ENCODE data around the gene SKAP2.
"Not testable (repeated sequence)": the region's sequence is repeated elsewhere in the genome, so short reads cannot be mapped to it uniquely, and the experiment has no call there.

DNA sequence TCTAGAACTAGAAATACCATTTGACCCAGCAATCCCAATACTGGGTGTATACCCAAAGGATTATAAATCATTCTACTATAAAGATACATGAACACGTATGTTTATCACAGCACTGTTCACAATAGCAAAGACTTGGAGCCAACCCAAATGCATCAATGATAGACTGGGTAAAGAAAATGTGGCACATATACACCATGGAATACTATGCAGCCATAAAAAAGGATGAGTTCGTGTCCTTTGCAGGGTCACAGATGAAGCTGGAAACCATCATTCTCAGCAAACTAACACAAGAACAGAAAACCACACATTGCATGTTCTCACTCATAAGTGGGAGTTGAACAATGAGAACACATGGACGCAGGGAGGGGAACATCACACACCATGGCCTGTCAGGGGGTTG, 27.6 kb downstream of the SKAP2 start:
- TF ChIP-seq TCF7L2 (IDR thresholded peaks at IDR 0.05; ENCODE audit: low read depth, low read length); CTCF (IDR thresholded peaks at IDR 0.05); SIN3A (IDR thresholded peaks at IDR 0.05; ENCODE audit: borderline replicate concordance, insufficient read depth, low read depth, low read length): not testable (repeated sequence)
- TF ChIP-seq, protein P1, sequence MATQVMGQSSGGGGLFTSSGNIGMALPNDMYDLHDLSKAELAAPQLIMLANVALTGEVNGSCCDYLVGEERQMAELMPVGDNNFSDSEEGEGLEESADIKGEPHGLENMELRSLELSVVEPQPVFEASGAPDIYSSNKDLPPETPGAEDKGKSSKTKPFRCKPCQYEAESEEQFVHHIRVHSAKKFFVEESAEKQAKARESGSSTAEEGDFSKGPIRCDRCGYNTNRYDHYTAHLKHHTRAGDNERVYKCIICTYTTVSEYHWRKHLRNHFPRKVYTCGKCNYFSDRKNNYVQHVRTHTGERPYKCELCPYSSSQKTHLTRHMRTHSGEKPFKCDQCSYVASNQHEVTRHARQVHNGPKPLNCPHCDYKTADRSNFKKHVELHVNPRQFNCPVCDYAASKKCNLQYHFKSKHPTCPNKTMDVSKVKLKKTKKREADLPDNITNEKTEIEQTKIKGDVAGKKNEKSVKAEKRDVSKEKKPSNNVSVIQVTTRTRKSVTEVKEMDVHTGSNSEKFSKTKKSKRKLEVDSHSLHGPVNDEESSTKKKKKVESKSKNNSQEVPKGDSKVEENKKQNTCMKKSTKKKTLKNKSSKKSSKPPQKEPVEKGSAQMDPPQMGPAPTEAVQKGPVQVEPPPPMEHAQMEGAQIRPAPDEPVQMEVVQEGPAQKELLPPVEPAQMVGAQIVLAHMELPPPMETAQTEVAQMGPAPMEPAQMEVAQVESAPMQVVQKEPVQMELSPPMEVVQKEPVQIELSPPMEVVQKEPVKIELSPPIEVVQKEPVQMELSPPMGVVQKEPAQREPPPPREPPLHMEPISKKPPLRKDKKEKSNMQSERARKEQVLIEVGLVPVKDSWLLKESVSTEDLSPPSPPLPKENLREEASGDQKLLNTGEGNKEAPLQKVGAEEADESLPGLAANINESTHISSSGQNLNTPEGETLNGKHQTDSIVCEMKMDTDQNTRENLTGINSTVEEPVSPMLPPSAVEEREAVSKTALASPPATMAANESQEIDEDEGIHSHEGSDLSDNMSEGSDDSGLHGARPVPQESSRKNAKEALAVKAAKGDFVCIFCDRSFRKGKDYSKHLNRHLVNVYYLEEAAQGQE (IDR thresholded peaks at IDR 0.05; ENCODE audit: insufficient read depth in 1 of 2, low read depth in 2 of 2, low read length in 1 of 2): not testable (repeated sequence)

Measured in Panc1 (cell line).